Ramos (cell line): ENCODE data around the gene CTBP2.

ENCODE experiments used
- in situ Hi-C: fragments of 300-500 bp; cut with MboI; formaldehyde crosslinking; loops from one replicate; pipeline ENCODE4 v1.14.3; 2022; ENCODE audit warnings: low sequenced_read_pairs; ENCODE audit not compliant: unreplicated experiment

The CTBP2 gene

GRCh38 chr10:125147971-125148439, 12.4 kb downstream of the CTBP2 start:
- in situ Hi-C loops = no loop called here

- in situ Hi-C loops = no loop called here
These were observed 13.4 kb downstream of the CTBP2 start for GRCh38 chr10:125146791-125147579.

- in situ Hi-C loops = no loop called here
These were observed 14.7 kb downstream of the CTBP2 start for GRCh38 chr10:125145636-125146035.

GRCh38 chr10:125144693-125145623, 15.4 kb downstream of the CTBP2 start:
- in situ Hi-C loops = no loop called here

GRCh38 chr10:125144206-125144605, 16.2 kb downstream of the CTBP2 start:
- in situ Hi-C loops = no loop called here

GRCh38 chr10:125142946-125143345, 17.4 kb downstream of the CTBP2 start:
- in situ Hi-C loops = no loop called here

- in situ Hi-C loops = no loop called here
These were observed 18.4 kb downstream of the CTBP2 start for GRCh38 chr10:125141860-125142484.

GRCh38 chr10:125141150-125141859, 19.1 kb downstream of the CTBP2 start:
- in situ Hi-C loops = no loop called here

GRCh38 chr10:125140151-125140550, 20.2 kb downstream of the CTBP2 start:
- in situ Hi-C loops = no loop called here

- in situ Hi-C loops = no loop called here
These were observed 22.5 kb downstream of the CTBP2 start for GRCh38 chr10:125137601-125138438.

GRCh38 chr10:125136087-125136486, 24.3 kb downstream of the CTBP2 start:
- in situ Hi-C loops = no loop called here

- in situ Hi-C loops = no loop called here
These were observed 24.7 kb downstream of the CTBP2 start for GRCh38 chr10:125135771-125136035.

- in situ Hi-C loops = no loop called here
These were observed 25.2 kb downstream of the CTBP2 start for GRCh38 chr10:125134916-125135770.

- in situ Hi-C loops = no loop called here
These were observed 25.9 kb downstream of the CTBP2 start for GRCh38 chr10:125134483-125134848.

GRCh38 chr10:125133696-125134482, 26.5 kb downstream of the CTBP2 start:
- in situ Hi-C loops = no loop called here

GRCh38 chr10:125132344-125132743, 28.0 kb downstream of the CTBP2 start:
- in situ Hi-C loops = no loop called here

- in situ Hi-C loops = no loop called here
These were observed 29.4 kb downstream of the CTBP2 start for GRCh38 chr10:125130916-125131315.

GRCh38 chr10:125130260-125130659, 30.1 kb downstream of the CTBP2 start:
- in situ Hi-C loops = no loop called here
